Measurements from ENCODE around the gene U2AF1L4.

U2AF1L4 gene

DNA sequence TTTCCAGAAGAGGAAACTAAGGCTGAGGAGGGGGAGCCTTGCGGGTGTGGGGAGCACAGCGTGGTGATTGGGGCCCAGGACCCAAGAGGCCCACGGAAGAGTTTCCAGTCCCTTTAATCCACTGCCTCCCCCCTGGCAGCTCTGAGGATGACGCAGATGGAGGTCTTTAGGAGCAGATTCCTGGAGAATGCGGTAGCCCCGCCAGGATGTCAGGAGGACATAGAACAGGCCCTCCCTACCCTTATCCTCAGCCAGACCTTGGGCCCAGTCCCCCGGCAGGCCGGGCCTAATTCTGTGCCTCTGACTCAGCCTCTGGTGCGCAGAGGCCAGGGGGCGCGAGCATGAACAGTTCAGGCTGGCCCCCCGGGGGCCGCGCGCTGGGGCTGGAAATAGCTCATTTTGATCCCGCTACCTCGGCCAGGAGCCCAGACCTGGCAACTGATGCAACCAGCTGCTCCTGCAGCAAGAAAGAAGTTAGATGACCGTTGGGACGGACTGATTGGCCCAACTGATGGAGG, 12.1 kb upstream of the U2AF1L4 start:
- peak; percentile 64 for DNase-seq

DNA sequence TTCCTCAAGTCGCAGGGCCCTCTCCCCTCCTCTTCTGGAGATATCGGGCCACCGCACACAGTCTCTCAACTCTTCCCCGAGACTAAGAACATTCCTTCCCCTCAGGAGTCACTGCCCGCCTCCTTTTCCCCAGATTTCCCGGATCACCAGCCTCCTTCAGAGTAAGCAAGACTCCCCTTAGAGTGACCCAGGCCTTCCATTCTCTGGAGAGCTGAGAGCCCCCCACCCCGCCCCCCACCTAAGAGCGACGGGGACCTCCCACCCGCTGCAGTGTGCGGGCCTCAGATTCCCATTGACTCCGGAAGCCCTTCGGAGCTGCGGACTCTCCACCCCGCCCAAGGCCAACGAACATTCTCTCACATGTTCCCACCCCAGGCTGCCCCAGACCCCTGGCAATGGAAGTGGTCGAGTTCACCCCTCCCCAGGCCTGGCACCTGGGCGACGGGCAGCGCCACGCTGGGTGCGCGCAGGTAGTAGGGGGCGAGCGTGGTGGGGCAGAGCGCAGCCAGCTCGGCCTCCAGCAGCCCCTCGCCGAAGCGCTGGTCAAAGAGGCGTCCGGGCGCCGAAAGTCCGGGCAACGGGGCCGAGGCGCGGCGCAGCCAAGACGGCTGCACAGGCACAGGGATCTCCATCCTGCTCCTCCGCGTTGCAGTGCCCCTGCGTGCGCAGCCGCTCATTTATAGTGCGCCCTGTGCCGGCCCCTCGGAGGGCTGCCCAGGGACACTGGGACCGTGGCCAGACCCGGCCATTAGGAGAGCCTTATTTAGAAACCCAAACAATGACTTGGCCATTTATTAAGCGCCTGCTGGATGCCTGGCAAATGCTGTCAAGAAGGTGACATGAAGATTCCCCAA, 11.4 kb upstream of the U2AF1L4 start, which contains the start of gene HSPB6:
TSS of gene HSPB6 (minus strand) at position 653 of the 854 bp plus-strand sequence. CDS start at position 632, 21 bp downstream.
- no peak for DNase-seq

GRCh38 chr19:35755550-35756376, 10.5 kb upstream of the U2AF1L4 start:
- DNase-seq: no peak

DNA sequence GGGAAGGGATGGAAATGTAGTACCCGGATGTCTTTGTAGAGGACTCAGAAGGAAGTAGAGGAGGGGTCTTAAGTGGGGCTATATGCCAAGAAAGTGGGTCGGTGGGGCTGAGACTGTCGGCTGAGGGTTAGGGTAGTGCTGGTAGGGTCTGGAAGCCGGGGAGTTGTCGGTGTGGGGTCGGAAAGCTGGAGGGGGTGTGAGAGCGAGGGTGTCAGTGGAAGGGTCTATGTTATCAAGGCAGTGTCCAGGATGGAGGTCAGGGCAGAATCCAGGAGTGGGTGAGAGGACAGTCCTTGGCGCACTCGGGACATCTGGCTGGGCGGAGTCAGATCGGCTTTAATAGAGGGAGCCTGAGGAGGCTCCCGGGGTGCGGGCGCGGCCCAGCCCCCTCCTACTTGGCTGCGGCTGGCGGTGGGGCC, 9.9 kb upstream of the U2AF1L4 start:
- DNase-seq: no peak

DNA sequence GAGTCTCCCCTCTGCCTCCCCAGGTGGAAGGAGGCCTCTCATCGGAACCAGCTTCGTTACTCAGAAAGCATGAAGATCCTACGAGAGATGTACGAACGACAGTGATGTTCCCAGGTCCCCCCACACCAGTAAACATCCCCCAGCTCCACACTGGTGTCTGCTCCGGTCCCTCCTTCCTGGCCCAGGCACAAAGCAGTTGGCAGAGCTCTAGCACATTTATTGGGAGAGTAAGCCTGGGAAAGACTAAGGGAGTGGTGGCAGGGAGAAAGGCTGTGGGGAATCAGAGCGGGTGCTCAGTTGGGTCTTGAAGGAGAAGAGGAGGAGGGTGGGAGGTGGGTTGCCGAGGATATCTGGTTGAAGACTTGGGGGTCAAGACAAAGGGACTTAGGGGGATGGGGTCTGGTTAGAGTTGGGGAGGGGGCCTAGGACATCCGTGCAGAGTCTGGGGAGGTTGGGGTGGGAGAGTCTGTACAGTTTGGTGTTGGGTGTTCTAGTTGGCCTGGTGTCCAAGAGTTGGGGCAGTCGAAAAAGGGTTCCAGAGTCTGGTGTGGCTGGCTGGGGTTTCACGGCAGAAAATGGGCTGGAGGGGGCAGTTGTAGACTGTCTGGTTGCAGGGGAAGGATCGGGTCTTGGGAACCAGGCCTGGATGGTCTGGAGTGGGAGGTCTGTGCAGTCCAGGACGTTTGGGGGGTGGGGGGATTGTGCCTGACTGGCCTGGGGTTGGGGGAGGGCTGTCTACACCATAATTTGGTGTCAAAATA, 9.3 kb upstream of the U2AF1L4 start:
- no peak for DNase-seq

DNA sequence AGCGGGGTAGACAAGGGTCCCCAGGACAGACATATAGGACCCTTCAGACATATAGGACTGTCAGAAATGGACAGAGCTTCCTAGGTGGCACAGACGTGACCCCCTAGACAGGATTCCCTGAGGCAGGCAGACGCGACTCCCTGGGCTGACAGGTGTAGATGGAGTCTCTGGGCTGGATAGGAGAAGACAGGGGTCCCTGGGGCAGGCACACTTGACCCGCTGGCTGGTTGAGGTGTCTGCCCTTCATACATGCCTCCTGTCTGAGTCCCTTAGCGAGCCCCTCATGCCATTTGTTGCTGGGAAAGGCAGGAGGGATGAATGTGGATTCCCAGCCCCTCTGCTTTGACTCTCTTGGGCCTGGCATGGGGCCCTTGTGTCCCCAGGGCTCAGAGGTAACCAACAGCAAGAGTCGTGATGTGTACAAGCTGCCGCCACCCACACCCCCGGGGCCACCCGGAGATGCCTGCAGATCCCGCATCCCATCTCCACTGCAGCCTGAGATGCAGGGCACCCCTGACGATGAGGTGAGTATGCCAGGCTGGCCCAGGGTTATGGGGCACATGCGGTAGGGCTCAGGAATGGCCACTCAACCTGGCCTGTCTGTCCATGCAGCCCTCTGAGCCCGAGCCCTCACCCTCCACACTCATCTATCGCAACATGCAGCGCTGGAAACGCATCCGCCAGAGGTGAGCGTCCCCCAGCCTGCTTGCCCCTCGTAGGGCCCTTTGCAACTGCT, 8.6 kb upstream of the U2AF1L4 start:
- no peak for DNase-seq

- no peak for DNase-seq
Measured at GRCh38 chr19:35752746-35753350, 7.6 kb upstream of the U2AF1L4 start.

DNA sequence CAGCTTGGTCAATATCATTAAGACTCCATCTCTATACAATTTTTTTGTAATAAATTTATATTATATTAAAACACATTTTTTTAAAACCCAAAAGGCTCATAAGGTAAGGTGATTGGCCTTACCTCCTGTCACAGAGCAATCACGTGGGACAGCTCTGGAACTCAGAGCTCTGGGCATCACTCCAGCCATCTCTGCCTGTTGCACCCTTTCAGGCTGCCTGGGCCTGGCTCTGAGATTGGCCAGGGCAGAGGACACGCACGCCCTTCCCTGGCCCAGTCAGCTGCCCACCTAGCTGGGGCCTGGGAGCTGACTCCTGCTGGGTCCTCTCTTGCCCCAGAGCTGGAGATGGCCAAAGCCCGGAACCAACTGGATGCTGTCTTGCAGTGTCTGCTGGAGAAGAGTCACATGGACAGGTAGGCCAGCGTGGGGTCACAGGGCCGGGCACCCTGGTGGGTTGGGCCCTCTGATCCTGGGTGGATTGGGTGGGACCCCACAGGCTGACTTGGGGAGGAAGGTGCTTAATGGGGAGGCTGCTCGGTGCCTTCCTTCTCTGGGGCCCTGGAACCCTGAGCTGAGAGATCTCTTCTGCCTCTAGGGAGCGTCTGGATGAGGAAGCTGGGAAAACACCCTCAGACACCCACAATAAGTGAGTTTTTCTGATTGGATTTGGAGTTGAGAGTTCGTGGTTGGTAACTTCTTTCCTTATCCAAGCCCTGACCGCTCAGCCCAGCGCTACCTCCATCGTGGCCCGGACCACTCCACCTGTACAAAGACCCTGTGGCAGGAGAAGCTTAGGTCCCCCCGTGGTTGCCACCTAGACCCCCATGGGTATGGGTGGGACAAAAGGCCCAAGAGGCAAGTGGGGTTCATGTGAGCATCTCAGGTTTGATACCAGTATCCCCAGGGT, 6.9 kb upstream of the U2AF1L4 start:
- DNase-seq: no peak

GRCh38 chr19:35750167-35750566, 4.9 kb upstream of the U2AF1L4 start:
- no peak for DNase-seq

GRCh38 chr19:35748106-35749020, 3.1 kb upstream of the U2AF1L4 start, which contains the start of gene LIN37:
LIN37 (plus strand) TSS chr19:35748576; CDS start chr19:35748725, 149 bp downstream.
- DNase-seq: peak; percentile 99

GRCh38 chr19:35746531-35746930, 1.3 kb upstream of the U2AF1L4 start:
- no peak for DNase-seq

- DNase-seq: no peak
Measured at GRCh38 chr19:35746087-35746462, 857 bp upstream of the U2AF1L4 start.

DNA sequence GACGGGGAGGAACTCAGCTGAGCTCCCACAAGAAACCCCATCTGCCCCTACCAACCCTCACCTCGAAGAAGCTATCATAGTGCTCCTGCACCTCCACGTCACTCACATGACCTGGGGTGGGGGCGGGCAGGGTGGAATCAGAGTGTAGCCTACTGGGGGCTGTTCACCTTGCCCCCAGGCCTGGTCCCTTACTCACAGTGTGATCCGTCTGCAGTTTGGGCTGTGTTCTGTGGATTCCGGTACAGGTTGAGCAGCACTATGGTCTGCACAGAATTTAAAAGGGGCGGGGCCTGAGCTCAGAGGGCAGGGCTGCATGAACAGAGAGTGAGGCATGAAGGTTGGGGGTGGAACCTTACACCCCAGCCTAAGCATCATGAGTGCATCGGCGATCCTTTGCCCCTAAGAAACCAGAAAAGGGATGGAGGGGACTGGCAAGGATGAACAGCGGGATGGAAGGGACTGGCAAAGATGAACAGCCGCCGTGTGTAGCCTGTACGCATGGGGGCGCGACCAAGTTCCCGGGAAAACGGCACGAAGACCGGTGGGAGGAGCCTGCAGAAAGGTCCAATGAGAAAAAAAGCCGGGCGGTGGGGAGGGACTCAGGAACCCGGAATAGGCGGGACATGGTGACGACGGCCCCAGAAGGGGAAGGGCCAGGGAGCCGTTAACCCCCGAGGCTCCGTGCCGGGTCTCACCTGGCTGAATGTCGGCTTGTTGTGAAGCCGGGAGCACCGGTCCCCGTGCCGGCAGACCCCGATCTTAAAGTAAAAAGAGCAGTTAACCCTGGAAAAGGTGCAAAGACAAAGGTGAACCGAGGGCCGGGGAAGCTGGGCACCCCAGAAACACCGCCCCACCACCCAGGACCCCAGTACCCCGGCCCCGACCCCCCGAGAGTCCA, 539 bp downstream of the U2AF1L4 start:
- DNase-seq: peak; percentile 97

DNA sequence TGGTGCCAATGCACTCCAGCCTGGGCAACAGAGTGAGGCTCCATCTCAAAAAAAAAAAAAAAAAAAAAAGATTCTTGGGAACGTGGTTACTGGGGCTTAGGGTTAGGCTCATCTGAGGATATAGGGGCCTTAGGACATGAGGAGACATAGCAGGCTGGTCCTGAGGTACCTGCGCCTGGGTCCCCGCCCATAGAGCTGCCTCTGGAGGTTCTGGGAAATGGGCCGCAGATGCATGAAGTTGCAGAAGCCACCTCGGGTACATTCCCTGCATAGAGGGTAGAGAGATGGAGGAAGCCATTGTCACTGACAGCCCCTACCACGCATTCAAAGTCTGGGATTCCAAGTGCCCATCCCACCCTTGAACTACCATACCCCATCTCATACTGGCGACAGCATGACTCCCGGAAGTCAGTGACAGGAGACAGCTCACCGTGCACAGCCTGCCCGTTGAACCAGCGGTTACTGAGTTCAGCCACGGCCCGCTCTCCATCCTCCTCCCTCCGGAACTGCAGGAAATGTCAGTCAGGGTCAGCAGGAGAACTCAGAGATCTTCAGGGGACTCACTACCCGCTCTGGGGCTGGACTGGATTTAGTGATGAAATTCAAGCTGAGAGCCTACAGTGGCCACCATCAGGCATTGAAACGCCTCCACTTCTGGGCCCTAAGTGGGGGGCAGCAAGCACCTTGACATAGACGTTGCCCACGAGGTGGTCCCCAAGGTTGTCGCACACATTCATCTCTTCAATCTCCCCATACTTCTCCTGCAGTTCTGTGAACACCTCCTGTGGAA, 1.4 kb downstream of the U2AF1L4 start:
- DNase-seq: no peak

DNA sequence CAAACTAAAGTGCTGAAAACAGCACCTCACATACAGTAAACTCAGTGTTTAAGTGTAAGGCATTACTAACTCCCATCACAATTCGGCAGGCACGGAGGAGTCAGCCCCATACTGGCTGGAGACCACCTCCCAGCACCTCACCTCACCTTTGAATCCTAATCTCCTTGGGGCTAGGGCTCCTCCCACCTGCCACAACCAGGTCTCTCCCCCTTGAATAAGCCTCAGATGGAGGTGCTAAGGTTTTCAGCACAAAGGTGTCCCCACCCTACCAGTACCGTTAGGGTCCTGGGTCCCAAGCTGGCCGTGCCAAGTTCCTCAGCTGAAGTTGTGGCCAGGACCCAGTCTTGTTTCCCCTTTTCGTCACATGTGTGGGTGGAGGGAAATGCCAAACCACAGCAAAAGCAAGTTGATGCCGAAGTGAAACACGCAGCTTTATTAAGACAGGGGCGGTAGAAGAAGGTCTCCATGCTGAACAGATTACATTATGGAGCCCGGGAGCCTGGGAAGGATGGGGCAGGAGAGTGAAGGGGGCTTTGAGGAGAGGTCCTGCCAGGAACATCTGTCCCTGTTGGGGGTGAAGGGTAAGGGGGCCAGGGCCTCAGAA, 3.0 kb downstream of the U2AF1L4 start, which contains the start of gene IGFLR1:
TSS of gene IGFLR1 (minus strand) at position 332 of the 604 bp plus-strand sequence. CDS start 1,272 bp downstream, outside the sequence.
- no peak for DNase-seq

- no peak for DNase-seq
Measured at GRCh38 chr19:35741203-35741515, 4.1 kb downstream of the U2AF1L4 start.

Data from NCI-H1694 (cell line).